NK-92 (cell line): Measurements from ENCODE around the gene CCM2L.

Experiments used
- DNase-seq: peaks from one replicate; lab custom pipeline; 2025; ENCODE audit not compliant: unreplicated experiment; lab: John Stamatoyannopoulos, UW

CCM2L gene

DNA sequence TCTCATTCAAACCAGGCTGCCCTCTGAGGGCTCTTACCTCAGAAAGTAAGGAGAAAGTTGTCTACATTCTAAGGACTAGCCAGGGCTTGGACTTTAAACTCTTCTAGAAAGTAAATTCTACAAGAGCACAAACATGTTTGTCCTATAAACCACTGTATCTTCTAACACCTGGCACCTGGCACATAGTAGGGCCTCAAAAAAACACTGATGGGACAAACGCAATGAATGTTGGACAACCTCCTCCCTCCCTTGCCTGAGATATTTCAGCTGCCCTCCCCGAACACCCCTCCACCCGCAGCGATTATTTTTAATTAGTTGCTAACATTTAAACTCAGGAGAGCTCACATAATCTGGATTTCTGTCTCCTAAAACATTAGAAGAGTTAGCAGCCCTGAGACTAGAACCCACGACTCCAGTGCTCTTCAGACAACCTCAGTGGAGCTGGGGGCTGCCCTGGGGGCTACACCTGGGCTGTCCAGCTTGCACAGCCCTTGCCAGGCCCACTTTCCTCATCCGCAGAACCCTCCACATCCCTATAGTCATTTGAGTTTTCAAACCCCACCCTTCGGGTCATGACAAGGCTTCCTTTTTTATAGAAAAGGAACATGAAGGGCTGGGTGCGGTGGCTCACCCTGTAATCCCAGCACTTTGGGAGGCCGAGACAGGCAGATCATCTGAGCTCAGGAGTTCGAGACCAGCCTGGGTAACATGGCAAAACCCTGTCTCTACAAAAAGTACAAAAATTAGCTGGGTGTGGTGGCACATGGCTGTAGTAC is 46.7 kb downstream of the CCM2L start:
- DNase-seq = no peak

GRCh38 chr20:32057656-32058184 is 47.5 kb downstream of the CCM2L start:
- no peak for DNase-seq

DNA sequence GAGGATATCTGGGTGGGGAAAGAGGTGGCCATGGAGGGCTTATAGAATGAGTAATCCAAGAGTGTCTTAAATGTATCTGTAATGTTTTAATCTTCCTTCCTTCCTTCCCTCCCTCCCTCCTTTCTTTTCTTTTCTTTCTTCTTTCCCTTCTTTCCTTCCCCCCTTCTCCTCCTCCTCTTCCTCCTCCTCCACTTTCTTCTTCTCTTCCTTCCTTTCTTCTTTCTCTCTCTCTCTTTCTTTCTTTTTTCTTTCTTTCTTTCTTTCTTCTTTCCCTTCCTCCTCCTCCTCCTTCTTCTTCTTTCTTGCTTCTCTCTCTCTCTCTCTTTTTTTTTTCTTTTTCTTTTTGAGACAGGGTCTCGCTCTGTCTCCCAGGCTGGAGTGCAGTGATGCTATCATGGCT is 49.0 kb downstream of the CCM2L start:
- DNase-seq = no peak

GRCh38 chr20:32062776-32063170 is 52.5 kb downstream of the CCM2L start:
- DNase-seq = no peak

- DNase-seq = no peak
Observed at GRCh38 chr20:32063695-32064094, 53.5 kb downstream of the CCM2L start.

DNA sequence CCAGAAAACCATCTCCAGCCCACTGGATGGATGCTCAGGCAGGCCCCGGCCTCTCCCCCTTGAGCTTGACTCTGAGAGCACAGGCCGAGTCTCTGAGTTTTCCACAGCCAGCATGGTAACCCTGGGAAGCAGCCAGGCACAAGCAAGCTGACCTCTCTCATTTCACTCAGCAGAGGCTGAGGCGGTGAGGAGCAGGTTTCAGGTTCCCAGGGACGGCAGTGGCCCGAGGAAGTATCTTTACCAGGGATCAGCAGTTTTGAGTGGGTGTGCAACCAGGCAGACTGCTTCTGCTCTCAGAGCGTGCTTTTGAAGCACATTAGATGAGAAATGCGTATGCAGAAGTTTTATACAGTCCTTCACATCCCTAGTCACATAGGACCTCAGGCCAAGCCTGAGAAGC is 54.4 kb downstream of the CCM2L start:
- DNase-seq = no peak

DNA sequence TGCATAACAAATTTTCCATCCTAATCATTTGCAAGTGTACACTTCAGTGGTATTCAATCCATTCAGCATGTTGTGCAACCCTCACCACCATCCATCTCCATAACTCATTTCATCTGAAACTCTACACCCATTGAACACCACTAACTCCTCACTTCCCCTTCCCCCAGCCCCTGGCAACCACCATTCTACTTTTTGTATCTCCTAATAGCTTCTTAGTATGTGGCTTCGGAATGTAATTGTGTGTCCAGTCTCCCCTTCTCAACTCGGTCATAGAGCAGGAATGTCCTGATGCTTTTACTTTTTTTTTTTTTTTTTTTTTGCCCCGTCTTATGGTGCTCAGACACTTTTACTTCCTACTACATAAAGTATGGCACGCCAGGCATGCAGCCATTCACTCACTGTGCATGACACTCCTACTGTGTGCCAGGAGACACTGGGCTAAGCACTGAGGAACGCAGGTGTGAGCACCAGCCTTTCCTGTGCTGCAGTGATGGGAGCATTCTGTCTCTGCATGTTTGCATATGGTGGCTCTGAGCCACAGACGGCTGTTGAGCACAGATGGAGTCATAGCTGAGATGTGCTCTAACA is 57.1 kb downstream of the CCM2L start:
- DNase-seq = no peak

DNA sequence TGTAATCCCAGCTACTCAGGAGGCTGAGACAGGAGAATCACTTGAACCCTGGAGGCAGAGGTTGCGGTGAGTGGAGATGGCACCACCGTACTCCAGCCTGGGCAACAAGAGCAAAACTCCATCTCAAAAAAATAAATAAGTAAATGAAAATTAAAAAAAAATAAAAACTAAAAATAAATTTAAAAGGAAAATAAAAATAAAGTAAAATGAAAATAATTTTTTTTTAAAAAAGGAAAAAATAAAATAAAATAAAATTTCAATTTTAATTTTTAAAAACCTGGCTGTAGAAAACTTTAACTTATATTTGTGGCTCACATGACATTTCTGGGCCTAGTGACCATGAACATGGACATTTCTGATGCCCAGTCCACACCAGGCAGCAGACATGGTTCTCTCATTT is 57.9 kb downstream of the CCM2L start:
- no peak for DNase-seq

GRCh38 chr20:32069711-32070110 is 59.5 kb downstream of the CCM2L start:
- DNase-seq = no peak

DNA sequence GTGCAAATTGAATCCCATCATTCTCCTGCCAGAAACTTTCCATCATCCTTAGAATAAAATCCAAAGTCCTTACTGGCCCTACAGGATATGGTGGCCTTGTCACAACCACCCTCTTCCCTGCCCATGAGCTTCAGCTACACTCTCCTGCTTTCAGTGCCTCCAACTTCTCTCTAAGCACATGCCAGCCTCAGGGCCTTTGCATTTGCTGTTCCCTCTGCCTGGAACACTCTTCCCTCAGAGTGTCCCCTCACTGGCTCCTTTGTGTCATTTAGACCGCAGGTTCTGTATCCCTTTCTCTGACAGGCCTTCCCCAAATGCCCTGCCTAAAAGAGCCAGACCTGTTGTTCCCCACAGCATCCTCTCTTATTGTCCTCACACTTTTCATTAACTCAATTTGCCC is 60.0 kb downstream of the CCM2L start:
- DNase-seq = no peak

DNA sequence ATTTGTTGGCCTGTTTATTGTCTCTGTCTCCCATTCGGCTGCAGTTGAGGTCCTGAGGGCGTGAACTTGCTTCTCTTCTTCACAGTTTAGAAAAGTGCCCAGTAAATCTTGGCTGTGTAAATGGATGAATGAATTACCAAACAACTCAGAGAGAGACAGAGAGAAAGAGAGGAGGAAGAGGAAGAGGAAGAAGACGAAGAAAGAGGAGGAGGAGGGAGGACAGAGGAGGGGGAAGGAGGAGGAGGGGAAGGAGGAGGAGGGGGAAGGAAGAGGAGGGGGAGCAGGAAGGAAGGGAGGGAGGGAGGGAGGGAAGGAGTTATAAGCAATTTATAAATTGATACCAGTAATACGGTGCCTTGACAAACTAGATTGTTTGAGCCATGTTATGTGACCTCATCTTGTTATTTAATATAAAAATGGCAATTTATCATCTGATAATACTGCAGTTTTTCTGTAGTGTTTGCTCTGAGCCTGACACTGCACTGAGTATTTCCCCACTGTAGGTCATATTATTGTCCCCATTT is 60.5 kb downstream of the CCM2L start:
- no peak for DNase-seq

DNA sequence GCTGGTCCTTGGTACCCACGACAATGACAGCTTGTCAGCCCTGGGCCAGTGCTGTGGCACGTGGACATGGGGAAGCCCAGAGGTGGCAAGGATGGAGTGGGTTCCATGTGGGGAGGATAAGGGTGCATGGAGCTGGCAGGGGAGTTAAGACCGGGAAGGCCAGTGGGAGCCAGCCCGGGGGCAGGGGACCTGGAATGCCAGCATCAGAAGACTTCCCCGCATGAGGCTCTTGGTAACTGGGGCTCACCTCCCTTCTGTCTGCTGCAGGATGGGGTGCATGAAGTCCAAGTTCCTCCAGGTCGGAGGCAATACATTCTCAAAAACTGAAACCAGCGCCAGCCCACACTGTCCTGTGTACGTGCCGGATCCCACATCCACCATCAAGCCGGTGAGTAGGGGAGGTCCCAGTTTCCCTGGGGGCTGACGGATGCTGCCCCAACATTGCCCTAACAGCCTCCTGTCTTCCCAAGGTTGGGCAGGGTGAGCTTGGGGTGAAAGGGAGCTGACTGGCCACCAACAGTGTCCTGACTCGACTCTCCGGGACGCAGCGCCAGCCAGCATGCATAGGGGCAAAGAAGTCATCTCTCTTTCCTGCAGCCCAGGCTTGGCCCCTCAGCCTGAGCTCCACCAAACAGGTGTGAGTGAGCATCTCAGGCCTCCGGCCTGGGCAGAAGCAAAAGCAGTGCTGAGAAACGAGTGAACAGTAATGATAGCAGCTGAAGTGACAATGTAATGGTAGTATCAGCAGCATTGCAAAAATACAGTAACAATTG is 61.3 kb downstream of the CCM2L start:
- no peak for DNase-seq

GRCh38 chr20:32072168-32072750 is 62.0 kb downstream of the CCM2L start:
- no peak for DNase-seq

- no peak for DNase-seq
Observed at GRCh38 chr20:32075534-32075933, 65.3 kb downstream of the CCM2L start.

DNA sequence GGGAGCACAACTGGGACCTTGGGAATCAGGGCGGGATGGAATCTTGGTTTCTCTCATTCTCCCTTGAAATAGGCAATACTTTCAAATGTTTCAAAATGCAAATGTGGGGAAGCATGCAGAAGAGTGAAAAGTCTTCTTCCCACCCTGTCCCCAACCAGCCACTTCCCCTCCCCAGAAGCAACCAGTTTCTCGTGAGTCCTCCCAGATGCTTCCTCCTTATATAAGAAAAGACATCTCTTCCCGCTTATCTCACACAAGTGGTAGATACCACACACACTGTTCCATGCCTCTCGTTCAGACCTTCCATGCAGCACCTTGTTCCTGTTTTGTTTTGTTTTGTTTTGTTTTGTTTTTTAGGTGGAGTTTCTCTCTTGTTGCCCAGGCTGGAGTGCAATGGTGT is 67.0 kb downstream of the CCM2L start:
- DNase-seq = no peak

DNA sequence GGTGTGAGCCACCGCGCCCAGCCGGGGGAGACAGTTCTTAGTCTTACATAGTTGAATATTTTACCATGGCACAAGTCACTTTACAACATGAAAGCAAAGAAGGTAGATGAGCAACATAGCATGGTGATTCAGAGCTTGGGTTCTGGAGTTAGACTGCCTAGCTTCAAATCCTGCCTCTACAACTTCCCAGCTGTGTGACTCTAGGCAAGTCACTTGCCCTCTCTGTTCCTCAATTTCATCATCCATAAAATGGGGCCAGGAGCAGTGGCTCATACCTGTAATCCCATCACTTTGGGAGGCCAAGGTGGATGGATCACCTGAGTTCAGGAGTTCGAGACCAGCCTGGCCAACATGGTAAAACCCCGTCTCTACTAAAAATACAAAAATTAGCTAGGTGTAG is 68.1 kb downstream of the CCM2L start:
- no peak for DNase-seq

- no peak for DNase-seq
Observed at GRCh38 chr20:32078791-32079190, 68.6 kb downstream of the CCM2L start.

GRCh38 chr20:32079655-32080109 is 69.4 kb downstream of the CCM2L start:
- no peak for DNase-seq

DNA sequence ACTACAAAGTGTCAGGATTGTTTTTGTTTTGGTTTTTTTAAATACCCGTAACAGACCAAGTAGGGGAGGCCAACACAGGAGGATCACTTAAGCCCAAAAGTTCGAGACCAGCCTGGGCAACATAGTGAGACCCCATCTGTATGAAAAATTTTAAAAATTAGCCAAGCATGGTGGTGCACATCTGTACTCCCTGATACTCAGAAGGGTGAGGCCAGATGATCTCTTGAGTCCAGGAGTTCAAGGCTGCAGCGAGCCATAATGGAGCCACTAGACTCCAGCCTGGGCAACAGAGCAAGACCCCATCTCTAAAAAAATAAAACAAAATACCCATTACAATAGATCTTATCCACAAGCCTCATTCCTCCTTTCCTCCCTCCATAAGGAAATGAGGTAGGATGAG is 70.5 kb downstream of the CCM2L start:
- no peak for DNase-seq
